Liver (tissue), 9 donors: ENCODE results near the gene SRRM2. TPM values are rescaled to one million over a fixed set of nuclear protein-coding genes. Genes with fewer than 3 reads are reported as not detected.

Experiments
- DNase-seq: peaks from one replicate; pipeline ENCODE4 v3.0.0-alpha.2; 2017; ENCODE audit warnings: low spot score
- H3K27ac ChIP-seq, 2 donors: one replicate each; pipeline ENCODE4 v1.7.0; 2013; ENCODE audit warnings: inconsistent platforms in 2 of 2, low read length in 2 of 2, control low read depth in 1 of 2, low read depth in 1 of 2, mild to moderate bottlenecking in 1 of 2
- H3K27me3 ChIP-seq, 4 donors: one replicate each; pipeline versions ENCODE4 v1.6.1 to v1.7.0; 2013; ENCODE audit warnings: low read length in 3 of 4, inconsistent platforms in 1 of 4, mild to moderate bottlenecking in 1 of 4, moderate library complexity in 1 of 4; ENCODE audit not compliant: control insufficient read depth in 4 of 4, insufficient read depth in 4 of 4
- H3K36me3 ChIP-seq, 4 donors: one replicate each; pipeline versions ENCODE4 v1.6.1 to v1.7.0; 2013; ENCODE audit warnings: low read length in 3 of 4, mild to moderate bottlenecking in 3 of 4, low read depth in 1 of 4, moderate library complexity in 1 of 4; ENCODE audit not compliant: control insufficient read depth in 4 of 4, insufficient read depth in 3 of 4
- H3K4me1 ChIP-seq, 4 donors: one replicate each; pipeline versions ENCODE4 v1.6.1 to v1.7.0; 2013; ENCODE audit warnings: low read length in 3 of 4, mild to moderate bottlenecking in 3 of 4, moderate library complexity in 1 of 4; ENCODE audit not compliant: control insufficient read depth in 4 of 4, insufficient read depth in 4 of 4
- H3K4me3 ChIP-seq, 3 donors: one replicate each; pipeline versions ENCODE4 v1.6.1 to v1.7.0; 2013; ENCODE audit warnings: low read length in 3 of 3, control low read depth in 1 of 3, low read depth in 1 of 3, mild to moderate bottlenecking in 1 of 3
- H3K9ac ChIP-seq, 2 donors: one replicate each; pipeline ENCODE4 v1.7.0; 2013; ENCODE audit warnings: low read length in 2 of 2, mild to moderate bottlenecking in 2 of 2, moderate library complexity in 2 of 2, control low read depth in 1 of 2, low read depth in 1 of 2
- H3K9me3 ChIP-seq, 4 donors: one replicate each; pipeline versions ENCODE4 v1.6.1 to v1.7.0; 2013; ENCODE audit warnings: low read length in 3 of 4; ENCODE audit not compliant: control insufficient read depth in 4 of 4
- HNF4G ChIP-seq: IDR thresholded peaks from 2 replicates; pipeline ENCODE4 v1.6.1; 2016; ENCODE audit warnings: antibody characterized with exemption
- MAX ChIP-seq: IDR thresholded peaks from 2 replicates; pipeline ENCODE4 v1.6.1; 2016; ENCODE audit warnings: antibody characterized with exemption
- RAD21 ChIP-seq, 2 donors: IDR thresholded peaks; 2 replicates each; pipeline ENCODE4 v1.6.1; 2016; ENCODE audit warnings: antibody characterized with exemption in 2 of 2, mild to moderate bottlenecking in 2 of 2
- RXRA ChIP-seq, 2 donors: IDR thresholded peaks; 2 replicates each; pipeline ENCODE4 v1.6.1; 2017 to 2018; ENCODE audit warnings: antibody characterized with exemption in 2 of 2, mild to moderate bottlenecking in 1 of 2
- TAF1 ChIP-seq: conservative IDR thresholded peaks from 2 replicates; pipeline ENCODE4 v1.6.1; 2016; ENCODE audit warnings: antibody characterized with exemption, mild to moderate bottlenecking
- ZBTB33 ChIP-seq: IDR thresholded peaks from 2 replicates; pipeline ENCODE4 v1.6.1; 2016; ENCODE audit warnings: antibody characterized with exemption
- WGBS: extraction: QIAGEN DNeasy Blood & Tissue Kit; methylation state at CpG from one replicate; pipeline ENCODE4 v1.1.7; 2013; 5-methylcytosine and 5-hydroxymethylcytosine counted together
- polyA plus RNA-seq, 2 donors: library from polyadenylated mRNA; stranded (reverse) in 1 of 2; unstranded in 1 of 2; fragments of 200-250 nt in 1 of 2; fragments of >200 nt in 1 of 2; fragmentation: Nextera tagmentation in 1 of 2; extraction: Ambion mirVana in 1 of 2; gene quantifications; one replicate each; pipeline versions ENCODE4 v1.2.1 to v1.2.3, GENCODE V29; 2013 to 2015
- total RNA-seq, 2 donors: library from RNA; depleted of rRNA; stranded (reverse); fragments of >200 nt; gene quantifications; one replicate each; pipeline ENCODE4 v1.2.3, GENCODE V29; 2014
- TF ChIP-seq, protein P1 (sequence below): IDR thresholded peaks from 2 replicates; pipeline ENCODE4 v1.6.1; 2016; ENCODE audit warnings: antibody characterized with exemption, mild to moderate bottlenecking
- TF ChIP-seq, protein P2 (sequence below): fragments of 150-350 bp; IDR thresholded peaks from 2 replicates; pipeline ENCODE4 v1.5.1; 2017; ENCODE audit warnings: improper control_type of control experiment, low read depth, low read length; ENCODE audit not compliant: missing input control
- donor health status: healthy.
- donor health status: healthy.
- donor health status: healthy.
- donor health status: healthy.
- donor health status: healthy.

Gene SRRM2
- total and polyA plus RNA-seq, 4 donors: 84.8 to 199 (median 133) TPM

DNA sequence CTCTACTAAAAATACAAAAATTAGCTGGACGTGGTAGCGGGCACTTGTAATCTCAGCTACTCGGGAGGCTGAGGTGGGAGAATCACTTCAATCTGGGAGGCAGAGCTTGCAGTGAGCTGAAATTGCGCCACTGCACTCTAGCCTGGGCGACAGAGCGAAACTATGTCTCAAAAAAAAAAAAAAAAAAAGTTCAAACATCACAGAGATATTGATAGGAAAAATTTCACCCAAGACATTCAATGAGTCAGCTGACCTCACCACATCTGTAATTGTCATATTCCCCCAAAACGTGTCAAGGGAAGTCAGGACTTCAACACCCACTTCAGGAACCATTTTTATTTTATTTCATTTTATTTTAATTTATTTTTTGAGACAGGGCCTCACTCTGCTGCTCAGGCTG, 24.4 kb upstream of the SRRM2 start:
- H3K27me3 ChIP-seq: no peaks in the 10 kb centered on the region
- no peaks in the 10 kb centered on the region for H3K4me1 ChIP-seq
- 91% methylated on average over 7 of the region's 7 CpGs for WGBS
- H3K9ac ChIP-seq: no peak overlapping the region
- H3K9me3 ChIP-seq: no peaks in the 10 kb centered on the region
- H3K4me3 ChIP-seq: no peak overlapping the region
- no peak for DNase-seq
- no peak overlapping the region for H3K27ac ChIP-seq
- TF ChIP-seq MAX (no peak), RAD21 (IDR thresholded peaks at IDR 0.05) (no peak)
- TF ChIP-seq, protein P1, sequence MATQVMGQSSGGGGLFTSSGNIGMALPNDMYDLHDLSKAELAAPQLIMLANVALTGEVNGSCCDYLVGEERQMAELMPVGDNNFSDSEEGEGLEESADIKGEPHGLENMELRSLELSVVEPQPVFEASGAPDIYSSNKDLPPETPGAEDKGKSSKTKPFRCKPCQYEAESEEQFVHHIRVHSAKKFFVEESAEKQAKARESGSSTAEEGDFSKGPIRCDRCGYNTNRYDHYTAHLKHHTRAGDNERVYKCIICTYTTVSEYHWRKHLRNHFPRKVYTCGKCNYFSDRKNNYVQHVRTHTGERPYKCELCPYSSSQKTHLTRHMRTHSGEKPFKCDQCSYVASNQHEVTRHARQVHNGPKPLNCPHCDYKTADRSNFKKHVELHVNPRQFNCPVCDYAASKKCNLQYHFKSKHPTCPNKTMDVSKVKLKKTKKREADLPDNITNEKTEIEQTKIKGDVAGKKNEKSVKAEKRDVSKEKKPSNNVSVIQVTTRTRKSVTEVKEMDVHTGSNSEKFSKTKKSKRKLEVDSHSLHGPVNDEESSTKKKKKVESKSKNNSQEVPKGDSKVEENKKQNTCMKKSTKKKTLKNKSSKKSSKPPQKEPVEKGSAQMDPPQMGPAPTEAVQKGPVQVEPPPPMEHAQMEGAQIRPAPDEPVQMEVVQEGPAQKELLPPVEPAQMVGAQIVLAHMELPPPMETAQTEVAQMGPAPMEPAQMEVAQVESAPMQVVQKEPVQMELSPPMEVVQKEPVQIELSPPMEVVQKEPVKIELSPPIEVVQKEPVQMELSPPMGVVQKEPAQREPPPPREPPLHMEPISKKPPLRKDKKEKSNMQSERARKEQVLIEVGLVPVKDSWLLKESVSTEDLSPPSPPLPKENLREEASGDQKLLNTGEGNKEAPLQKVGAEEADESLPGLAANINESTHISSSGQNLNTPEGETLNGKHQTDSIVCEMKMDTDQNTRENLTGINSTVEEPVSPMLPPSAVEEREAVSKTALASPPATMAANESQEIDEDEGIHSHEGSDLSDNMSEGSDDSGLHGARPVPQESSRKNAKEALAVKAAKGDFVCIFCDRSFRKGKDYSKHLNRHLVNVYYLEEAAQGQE: no peak
- H3K36me3 ChIP-seq: no peaks in the 10 kb centered on the region

DNA sequence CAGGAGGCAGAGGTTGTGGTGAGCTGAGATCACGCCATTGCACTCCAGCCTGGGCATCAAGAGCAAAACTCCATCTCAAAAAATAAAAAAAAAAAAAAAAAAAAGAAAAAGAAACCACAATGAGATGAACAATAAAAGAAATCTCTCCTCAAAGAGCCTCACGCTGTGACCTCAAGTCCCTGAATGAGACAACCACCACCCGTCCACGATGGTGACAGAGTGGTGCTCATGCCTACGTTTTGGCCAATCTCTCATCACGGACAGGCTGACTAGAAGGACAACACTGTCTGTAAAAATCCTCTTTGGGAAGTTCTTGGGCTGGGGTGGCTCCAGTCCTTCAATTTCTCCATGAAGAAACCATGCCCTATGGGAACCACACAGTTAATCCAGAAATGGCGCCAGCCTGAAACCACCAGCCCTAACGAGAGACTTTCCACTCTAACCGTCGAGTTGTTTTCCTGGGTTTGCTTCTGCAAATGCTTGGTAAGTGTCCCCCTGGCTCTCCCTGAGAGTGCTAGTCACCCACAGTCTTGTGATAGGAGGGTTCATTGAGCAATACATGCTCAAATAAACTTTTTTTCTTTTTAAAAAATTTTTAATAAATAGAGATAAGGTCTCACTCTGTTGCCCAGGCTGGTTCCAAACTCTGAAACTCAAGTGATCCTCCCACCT, 17.5 kb upstream of the SRRM2 start:
- Histone ChIP-seq H3K9ac (no peak overlapping the region), H3K27me3 (no peaks in the 10 kb centered on the region), H3K4me1 (no peaks in the 10 kb centered on the region), H3K27ac (no peak overlapping the region), H3K9me3 (no peaks in the 10 kb centered on the region), H3K36me3 (no peaks in the 10 kb centered on the region), H3K4me3 (no peak overlapping the region)
- DNase-seq: no peak
- TF ChIP-seq RXRA (IDR thresholded peaks at IDR 0.05): no peak
- TF ChIP-seq, protein P2, sequence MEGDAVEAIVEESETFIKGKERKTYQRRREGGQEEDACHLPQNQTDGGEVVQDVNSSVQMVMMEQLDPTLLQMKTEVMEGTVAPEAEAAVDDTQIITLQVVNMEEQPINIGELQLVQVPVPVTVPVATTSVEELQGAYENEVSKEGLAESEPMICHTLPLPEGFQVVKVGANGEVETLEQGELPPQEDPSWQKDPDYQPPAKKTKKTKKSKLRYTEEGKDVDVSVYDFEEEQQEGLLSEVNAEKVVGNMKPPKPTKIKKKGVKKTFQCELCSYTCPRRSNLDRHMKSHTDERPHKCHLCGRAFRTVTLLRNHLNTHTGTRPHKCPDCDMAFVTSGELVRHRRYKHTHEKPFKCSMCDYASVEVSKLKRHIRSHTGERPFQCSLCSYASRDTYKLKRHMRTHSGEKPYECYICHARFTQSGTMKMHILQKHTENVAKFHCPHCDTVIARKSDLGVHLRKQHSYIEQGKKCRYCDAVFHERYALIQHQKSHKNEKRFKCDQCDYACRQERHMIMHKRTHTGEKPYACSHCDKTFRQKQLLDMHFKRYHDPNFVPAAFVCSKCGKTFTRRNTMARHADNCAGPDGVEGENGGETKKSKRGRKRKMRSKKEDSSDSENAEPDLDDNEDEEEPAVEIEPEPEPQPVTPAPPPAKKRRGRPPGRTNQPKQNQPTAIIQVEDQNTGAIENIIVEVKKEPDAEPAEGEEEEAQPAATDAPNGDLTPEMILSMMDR: no peak
- 76% methylated on average over 10 of the region's 10 CpGs for WGBS

- 93% methylated on average over 11 of the region's 11 CpGs for WGBS
- Histone ChIP-seq H3K27me3 (no peaks in the 10 kb centered on the region), H3K36me3 (no peaks in the 10 kb centered on the region), H3K27ac (no peak overlapping the region), H3K4me1 (no peaks in the 10 kb centered on the region), H3K9ac (no peak overlapping the region), H3K9me3 (no peaks in the 10 kb centered on the region), H3K4me3 (no peak overlapping the region)
- no peak for TF ChIP-seq MAX
- no peak for TF ChIP-seq HNF4G
- no peak for TF ChIP-seq TAF1
- TF ChIP-seq RAD21 (IDR thresholded peaks at IDR 0.05): no peak
- TF ChIP-seq ZBTB33: no peak
- no peak for DNase-seq
Measured at GRCh38 chr16:2736476-2737237, 15.8 kb upstream of the SRRM2 start.
